Epithelial cell of proximal tubule (primary cell): ENCODE measurements around the gene DHDH. TPM values are rescaled to one million over a fixed set of nuclear protein-coding genes. Genes with fewer than 3 reads are reported as not detected.
A peak's percentile ranks its signal among the peaks of the same experiment; 100 is the strongest.

ENCODE experiments used
- DNase-seq: peaks from one replicate; pipeline ENCODE4 v3.0.0-alpha.2; 2011; ENCODE audit warnings: low read depth
- H3K4me3 ChIP-seq: 2 replicates; pipeline ENCODE4 v1.5.1; 2011; ENCODE audit warnings: low read depth, mild to moderate bottlenecking, low read length
- total RNA-seq: library from RNA; depleted of rRNA; stranded (reverse); fragments of >200 nt; gene quantifications from 2 replicates; pipeline ENCODE4 v1.2.3, GENCODE V29; 2015
- TF ChIP-seq, protein P1 (sequence below): conservative IDR thresholded peaks from 2 replicates; pipeline ENCODE4 v1.5.1; 2012; ENCODE audit warnings: low read depth, mild to moderate bottlenecking, low read length

Gene DHDH
- total RNA-seq, 1 donor from 2014 or later = 0.35 TPM

DNA sequence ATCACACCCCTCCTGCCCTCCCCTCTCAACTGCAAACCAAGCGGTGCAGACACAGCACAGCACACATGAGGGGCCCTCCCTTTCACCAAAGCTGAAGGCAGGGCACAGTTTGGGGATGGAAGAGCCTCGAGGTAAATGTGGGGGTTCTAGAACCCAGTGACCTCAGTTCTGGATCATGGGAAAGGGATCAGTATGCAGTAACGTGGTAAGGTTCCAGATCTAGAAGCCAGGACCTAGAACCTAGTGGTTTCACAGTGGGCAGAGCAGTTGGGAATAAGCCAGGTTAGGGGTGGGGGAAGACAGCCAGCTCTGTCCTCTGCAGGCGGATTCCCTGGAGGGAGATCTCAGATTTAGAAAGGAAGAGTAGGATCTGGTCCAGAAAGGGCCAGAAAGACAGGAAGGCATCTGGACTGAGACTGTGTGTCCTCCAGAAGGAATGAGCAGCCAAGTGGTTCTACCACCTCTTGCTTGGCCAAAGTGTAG, 34.7 kb downstream of the DHDH start:
- TF ChIP-seq, protein P1, sequence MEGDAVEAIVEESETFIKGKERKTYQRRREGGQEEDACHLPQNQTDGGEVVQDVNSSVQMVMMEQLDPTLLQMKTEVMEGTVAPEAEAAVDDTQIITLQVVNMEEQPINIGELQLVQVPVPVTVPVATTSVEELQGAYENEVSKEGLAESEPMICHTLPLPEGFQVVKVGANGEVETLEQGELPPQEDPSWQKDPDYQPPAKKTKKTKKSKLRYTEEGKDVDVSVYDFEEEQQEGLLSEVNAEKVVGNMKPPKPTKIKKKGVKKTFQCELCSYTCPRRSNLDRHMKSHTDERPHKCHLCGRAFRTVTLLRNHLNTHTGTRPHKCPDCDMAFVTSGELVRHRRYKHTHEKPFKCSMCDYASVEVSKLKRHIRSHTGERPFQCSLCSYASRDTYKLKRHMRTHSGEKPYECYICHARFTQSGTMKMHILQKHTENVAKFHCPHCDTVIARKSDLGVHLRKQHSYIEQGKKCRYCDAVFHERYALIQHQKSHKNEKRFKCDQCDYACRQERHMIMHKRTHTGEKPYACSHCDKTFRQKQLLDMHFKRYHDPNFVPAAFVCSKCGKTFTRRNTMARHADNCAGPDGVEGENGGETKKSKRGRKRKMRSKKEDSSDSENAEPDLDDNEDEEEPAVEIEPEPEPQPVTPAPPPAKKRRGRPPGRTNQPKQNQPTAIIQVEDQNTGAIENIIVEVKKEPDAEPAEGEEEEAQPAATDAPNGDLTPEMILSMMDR = no peak
- no peak overlapping the region for H3K4me3 ChIP-seq
- DNase-seq = no peak

DNA sequence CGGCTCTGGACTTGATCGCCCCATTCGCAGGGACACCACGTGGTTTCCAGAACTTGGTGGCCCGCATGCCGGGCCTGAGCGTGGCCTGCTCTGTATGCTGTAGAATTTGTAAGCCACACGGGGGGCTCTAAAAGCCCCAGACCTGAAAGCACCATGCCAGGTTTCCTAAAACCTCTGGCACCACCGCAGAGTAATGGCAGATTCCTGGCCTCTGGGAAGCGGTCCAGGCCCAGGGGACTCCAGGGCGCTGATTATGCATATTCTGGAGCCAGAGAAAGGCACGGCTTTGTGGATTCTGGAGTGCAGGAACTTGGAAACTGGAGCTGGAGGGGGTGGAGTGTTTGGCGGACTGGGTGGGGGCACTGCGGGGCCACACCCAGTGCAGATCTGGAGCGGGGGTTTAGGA, 35.3 kb downstream of the DHDH start:
- DNase-seq = no peak
- TF ChIP-seq, protein P1 = no peak
- no peak overlapping the region for H3K4me3 ChIP-seq

DNA sequence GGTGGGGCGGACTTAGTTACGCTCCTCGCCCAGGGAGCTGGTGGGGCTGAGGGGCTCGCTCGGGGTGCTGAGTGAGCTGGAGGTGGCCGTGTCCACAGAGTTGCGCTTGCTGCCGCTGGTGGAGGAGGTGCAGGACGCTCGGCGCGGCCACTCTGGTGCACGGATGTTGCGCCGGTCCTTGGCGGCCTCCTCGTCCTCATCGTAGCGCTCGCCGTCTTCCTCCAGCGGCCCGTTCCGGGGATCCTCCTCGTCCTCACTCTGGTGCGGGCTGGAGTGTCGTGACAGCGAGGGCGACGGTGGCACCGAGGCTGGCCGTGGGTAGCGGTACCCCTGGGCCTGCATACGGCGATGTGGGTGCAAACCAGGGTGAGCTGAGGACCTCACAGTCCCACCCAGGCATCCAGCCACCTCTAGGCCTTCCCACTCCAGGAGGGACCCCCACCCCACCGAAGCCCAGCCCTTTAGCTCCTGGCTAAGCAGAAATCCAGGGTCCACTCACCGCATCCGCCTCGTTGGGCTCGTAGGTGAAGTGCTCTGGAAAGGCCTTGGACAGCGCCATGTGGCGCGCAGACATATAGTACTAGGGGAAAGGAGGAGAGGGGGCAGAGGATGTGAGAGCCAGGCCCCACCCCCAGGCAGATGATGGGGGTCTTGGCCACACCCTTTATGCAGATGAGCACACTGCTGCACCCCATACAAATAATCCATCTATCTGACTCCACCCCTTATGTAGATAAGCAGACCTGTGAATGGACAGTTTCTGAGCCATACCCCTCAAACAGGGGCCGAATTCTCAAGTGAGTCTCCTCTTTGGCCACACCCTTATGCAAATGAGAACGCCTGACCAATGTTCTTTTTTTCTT, 36.0 kb downstream of the DHDH start:
- no peak overlapping the region for H3K4me3 ChIP-seq
- TF ChIP-seq, protein P1 = no peak
- DNase-seq = no peak

DNA sequence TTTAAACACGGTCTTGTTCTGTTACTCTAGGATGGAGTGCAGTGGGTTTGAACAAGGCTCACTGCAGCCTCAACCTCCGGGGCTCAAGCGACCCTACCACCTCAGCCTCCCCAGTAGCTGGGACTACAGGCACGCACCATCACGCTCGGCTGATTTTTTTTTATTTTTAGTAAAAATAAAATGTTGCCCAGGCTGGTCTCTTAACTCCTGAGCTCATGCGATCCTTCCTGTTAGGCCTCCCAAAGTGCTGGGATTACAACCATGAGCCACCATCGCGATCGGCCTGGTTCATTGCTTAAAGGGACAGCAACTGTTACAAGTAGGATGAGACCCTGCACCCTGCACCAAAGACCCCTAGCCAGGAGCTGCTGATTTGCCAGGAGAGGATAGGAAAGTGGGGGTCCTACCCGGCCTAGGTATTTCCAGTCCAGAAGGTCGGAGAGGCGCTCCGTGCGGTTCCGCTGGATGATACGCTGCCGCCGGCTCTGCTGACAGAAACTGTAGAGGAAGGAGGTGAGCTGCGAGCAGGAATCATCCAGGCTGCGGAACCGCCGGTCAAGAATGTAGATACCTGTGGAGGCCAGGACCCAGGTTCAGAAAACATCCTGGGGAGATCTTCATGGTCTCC, 36.8 kb downstream of the DHDH start:
- no peak overlapping the region for H3K4me3 ChIP-seq
- no peak for DNase-seq
- TF ChIP-seq, protein P1 = no peak

DNA sequence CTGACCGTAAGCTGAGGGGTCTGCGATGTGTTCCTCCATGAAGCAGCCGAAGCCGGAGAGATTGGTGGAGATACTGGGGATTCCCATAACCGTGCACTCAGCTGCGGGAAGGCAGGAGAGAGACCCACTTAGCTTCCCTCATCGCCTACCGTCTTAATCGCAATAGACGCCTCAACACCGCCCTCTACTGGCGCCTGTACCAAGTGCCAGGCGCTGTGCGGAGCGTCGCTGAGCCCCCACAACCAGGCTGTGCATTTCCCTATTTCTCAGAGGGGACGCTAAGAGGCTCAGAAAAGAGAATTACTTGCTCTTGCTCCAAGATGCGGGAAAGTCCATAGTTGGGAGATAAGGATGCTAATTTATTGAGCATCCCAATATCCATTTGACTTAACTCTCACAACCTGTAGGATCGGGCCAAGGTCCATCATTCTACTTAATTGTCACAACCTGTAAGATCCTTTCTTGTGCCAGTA, 37.5 kb downstream of the DHDH start:
- DNase-seq = no peak
- TF ChIP-seq, protein P1 = peak; percentile 92
- H3K4me3 ChIP-seq = no peak overlapping the region

DNA sequence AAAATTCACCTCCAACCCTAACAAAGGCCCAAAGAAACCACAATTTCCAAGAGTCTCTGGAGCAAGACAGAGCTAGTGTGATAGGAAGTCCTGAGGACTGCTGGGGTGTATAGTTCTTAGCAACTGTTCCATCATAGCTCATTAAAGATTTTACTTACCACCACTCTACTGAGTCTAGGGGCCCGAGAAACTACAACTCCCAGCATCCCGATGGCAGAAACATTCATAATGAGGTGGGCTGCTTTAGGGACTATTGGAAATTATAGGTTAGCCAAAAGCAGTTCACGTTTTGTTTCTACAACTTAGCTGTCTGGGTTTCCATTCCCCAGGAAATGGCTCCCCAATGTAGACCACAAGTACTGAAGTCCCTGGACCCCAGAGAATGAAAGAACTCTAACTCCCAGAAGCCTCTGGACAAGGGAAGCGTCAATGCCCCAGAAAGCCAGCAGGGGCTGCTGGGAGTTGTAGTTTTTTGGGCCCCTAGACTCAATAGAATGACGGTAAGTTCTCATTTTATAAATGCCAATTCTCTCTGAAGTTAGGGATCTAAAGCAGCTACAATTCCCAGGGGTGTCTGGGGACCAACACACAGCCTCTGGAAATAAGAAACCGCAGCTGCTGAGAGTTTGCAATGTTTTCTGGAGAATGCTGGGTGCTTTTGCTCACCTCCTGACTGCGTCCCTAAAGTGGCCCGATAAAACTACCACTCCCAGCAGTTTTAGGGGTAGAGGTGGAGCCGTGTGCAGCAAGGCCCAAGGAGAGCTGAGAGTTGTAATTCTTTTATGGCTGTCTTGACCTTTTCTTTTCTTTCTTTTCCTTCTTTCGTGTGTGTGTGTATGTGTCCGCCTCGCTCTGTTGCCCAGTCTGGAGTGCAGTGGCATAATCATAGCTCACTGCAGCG, 42.7 kb downstream of the DHDH start:
- TF ChIP-seq, protein P1 = no peak
- no peak for DNase-seq
- no peak overlapping the region for H3K4me3 ChIP-seq
